BLaER1 treated with 17β-estradiol and CSF1 and Interleukin-3, amounts not matched to agents 10 nM and 100 nM (cell line): ENCODE results near the gene HSPA1L.
A peak's percentile ranks its signal among the peaks of the same experiment; 100 is the strongest.
"Not testable (repeated sequence)": the region's sequence is repeated elsewhere in the genome, so short reads cannot be mapped to it uniquely, and the experiment has no call there.

Source experiments
- H3K27ac ChIP-seq, 11 experiments: shearing (Covaris generic); formaldehyde crosslinking; 2 replicates each; pipeline ENCODE4 v1.8.1; 2022
- H3K27me3 ChIP-seq, 11 experiments: shearing (Covaris generic); formaldehyde crosslinking; 2 replicates each; pipeline ENCODE4 v1.8.1; 2022
- H3K36me3 ChIP-seq, 11 experiments: shearing (Covaris generic); formaldehyde crosslinking; 2 replicates each; pipeline ENCODE4 v1.8.1; 2022
- H3K4me1 ChIP-seq, 10 experiments: shearing (Covaris generic); formaldehyde crosslinking; 2 replicates each; pipeline ENCODE4 v1.8.1; 2022
- H3K4me2 ChIP-seq, 11 experiments: shearing (Covaris generic); formaldehyde crosslinking; 2 replicates each; pipeline ENCODE4 v1.8.1; 2022
- H3K4me3 ChIP-seq, 10 experiments: shearing (Covaris generic); formaldehyde crosslinking; 2 replicates each; pipeline ENCODE4 v1.8.1; 2022
- H3K9ac ChIP-seq, 11 experiments: shearing (Covaris generic); formaldehyde crosslinking; 2 replicates each; pipeline ENCODE4 v1.8.1; 2022
- H3K9me3 ChIP-seq, 11 experiments: shearing (Covaris generic); formaldehyde crosslinking; replicated peaks in 1 of 11; 2 replicates each; pipeline ENCODE4 v1.8.1; 2022
- H4K20me1 ChIP-seq, 11 experiments: shearing (Covaris generic); formaldehyde crosslinking; 2 replicates each; pipeline ENCODE4 v1.8.1; 2022
- Cebpa-rat ChIP-seq, 11 experiments: shearing (Covaris generic); IDR thresholded peaks; 2 replicates each; pipeline ENCODE4 v1.8.1; 2022

The HSPA1L gene

GRCh38 chr6:31842053-31842452, 27.0 kb upstream of the HSPA1L start:
- no peaks in the 10 kb centered on the region for H3K27me3 ChIP-seq
- H3K4me2 ChIP-seq, result no peak overlapping the region
- peaks cover 28 to 39% (median 33%) of the 10 kb centered on the region in 10 experiments for H3K4me1 ChIP-seq
- no peaks in the 10 kb centered on the region; a peak in 1 of 22 replicates for H3K9me3 ChIP-seq
- peaks cover 46 to 79% (median 61%) of the 10 kb centered on the region in 11 experiments for H4K20me1 ChIP-seq
- 0 out of 22 replicates have a peak overlapping the region, but pooled peaks of 1 of the 11 experiments have one; percentile 7 for H3K27ac ChIP-seq
- peaks cover 43 to 59% (median 50%) of the 10 kb centered on the region in 11 experiments for H3K36me3 ChIP-seq
- no peak overlapping the region; a peak in 1 of 22 replicates for H3K9ac ChIP-seq
- H3K4me3 ChIP-seq, result no peak overlapping the region
- TF ChIP-seq Cebpa-rat (IDR thresholded peaks at IDR 0.05), result no peak

GRCh38 chr6:31839779-31840126, 24.7 kb upstream of the HSPA1L start:
- H3K27ac ChIP-seq, result 0 out of 22 replicates have a peak overlapping the region, but pooled peaks of 1 of the 11 experiments have one; percentile 4
- H3K4me1 ChIP-seq, result peaks cover 29 to 43% (median 34%) of the 10 kb centered on the region in 10 experiments
- H3K4me2 ChIP-seq, result peak overlapping the region in 10 of 11 experiments; percentile 27 to 98 (median 95); a peak in 13 of 22 replicates
- peak overlapping the region in 7 of 10 experiments; percentile 38 to 96 (median 90); a peak in 5 of 20 replicates for H3K4me3 ChIP-seq
- H3K27me3 ChIP-seq, H3K9me3 ChIP-seq: not testable (repeated sequence)
- peak overlapping the region in 1 of 11 experiments; percentile 8; a peak in 1 of 22 replicates for H3K9ac ChIP-seq
- peaks cover 59 to 88% (median 75%) of the 10 kb centered on the region in 11 experiments for H4K20me1 ChIP-seq
- H3K36me3 ChIP-seq, result peaks cover 51 to 67% (median 60%) of the 10 kb centered on the region in 11 experiments

- Histone ChIP-seq H3K27ac (peak overlapping the region in 1 of 11 experiments; percentile 19; a peak in 1 of 22 replicates), H3K4me3 (peak overlapping the region in 9 of 10 experiments; percentile 77 to 96 (median 90); a peak in 17 of 20 replicates)
Measured at GRCh38 chr6:31838968-31839367, 23.9 kb upstream of the HSPA1L start.

GRCh38 chr6:31838114-31838553, 23.1 kb upstream of the HSPA1L start:
- Histone ChIP-seq H4K20me1 (peaks cover 59 to 78% (median 72%) of the 10 kb centered on the region in 11 experiments), H3K27ac (peak overlapping the region in 9 of 11 experiments; percentile 19 to 98 (median 96); a peak in 13 of 22 replicates), H3K4me3 (peak overlapping the region; percentile 77 to 96 (median 89); a peak in 19 of 20 replicates), H3K36me3 (peaks cover 51 to 67% (median 60%) of the 10 kb centered on the region in 11 experiments), H3K4me2 (peak overlapping the region; percentile 86 to 99 (median 96)), H3K4me1 (peaks cover 37 to 46% (median 41%) of the 10 kb centered on the region in 10 experiments), H3K9ac (peak overlapping the region; percentile 86 to 99 (median 94); a peak in 21 of 22 replicates)
- not testable (repeated sequence) for H3K27me3 ChIP-seq, H3K9me3 ChIP-seq

More at GRCh38 chr6:31838968-31839367, 23.9 kb upstream of the HSPA1L start:
- Histone ChIP-seq H3K27me3 (no peaks in the 10 kb centered on the region), H3K9ac (peak overlapping the region in 10 of 11 experiments; percentile 86 to 99 (median 94); a peak in 17 of 22 replicates), H3K4me2 (peak overlapping the region; percentile 86 to 99 (median 96)), H3K4me1 (peaks cover 30 to 38% (median 33%) of the 10 kb centered on the region in 10 experiments), H3K36me3 (peaks cover 51 to 67% (median 60%) of the 10 kb centered on the region in 11 experiments), H4K20me1 (peaks cover 59 to 82% (median 72%) of the 10 kb centered on the region in 11 experiments), H3K9me3 (no peaks in the 10 kb centered on the region; a peak in 1 of 22 replicates)
- TF ChIP-seq Cebpa-rat (IDR thresholded peaks at IDR 0.05), result no peak

DNA sequence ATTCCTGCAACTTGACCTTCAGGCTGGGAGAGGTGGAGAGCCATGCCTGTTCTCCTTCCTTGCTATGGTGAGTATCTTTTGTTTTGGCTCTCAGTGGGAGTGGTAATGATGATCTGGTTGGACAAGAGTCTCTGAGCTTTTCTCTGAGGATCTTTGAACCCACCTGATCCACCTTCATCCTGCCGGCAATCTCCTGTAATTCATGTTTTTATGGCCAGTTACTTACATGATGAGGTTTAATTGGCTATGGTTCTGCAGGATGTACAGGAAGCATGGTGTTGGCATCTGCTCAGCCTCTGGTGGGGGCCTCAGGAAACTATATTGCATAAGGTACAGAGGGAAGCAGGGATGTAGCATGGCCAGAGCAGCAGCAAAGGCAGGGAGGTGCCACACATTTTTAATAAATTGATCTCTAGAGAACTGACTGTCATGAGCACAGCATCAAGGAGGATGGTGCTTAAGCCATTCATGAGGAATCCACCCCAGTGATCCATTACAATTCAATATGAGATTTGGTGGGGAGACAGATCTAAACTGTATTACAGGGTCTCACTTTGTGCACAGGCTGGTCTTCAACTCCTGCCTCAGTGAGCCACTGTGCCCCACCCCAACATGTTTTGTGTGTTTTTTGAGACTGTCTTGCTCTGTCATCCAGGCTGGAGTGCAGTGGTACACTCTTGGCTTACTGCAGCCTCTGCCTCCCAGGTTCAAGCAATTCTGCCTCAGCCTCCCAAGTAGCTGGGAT, 22.5 kb upstream of the HSPA1L start:
- H4K20me1 ChIP-seq, result peaks cover 59 to 72% (median 69%) of the 10 kb centered on the region in 11 experiments
- no peaks in the 10 kb centered on the region for H3K27me3 ChIP-seq
- TF ChIP-seq Cebpa-rat (IDR thresholded peaks at IDR 0.05), result no peak
- H3K4me3 ChIP-seq, result peak overlapping the region; percentile 77 to 96 (median 89)
- peak overlapping the region; percentile 86 to 99 (median 96) for H3K4me2 ChIP-seq
- no peaks in the 10 kb centered on the region; a peak in 1 of 22 replicates for H3K9me3 ChIP-seq
- peaks cover 43 to 52% (median 47%) of the 10 kb centered on the region in 10 experiments for H3K4me1 ChIP-seq
- H3K27ac ChIP-seq, result peak overlapping the region in 10 of 11 experiments; percentile 91 to 98 (median 96); a peak in 19 of 22 replicates
- H3K9ac ChIP-seq, result peak overlapping the region; percentile 86 to 99 (median 94)
- peaks cover 51 to 67% (median 60%) of the 10 kb centered on the region in 11 experiments for H3K36me3 ChIP-seq

DNA sequence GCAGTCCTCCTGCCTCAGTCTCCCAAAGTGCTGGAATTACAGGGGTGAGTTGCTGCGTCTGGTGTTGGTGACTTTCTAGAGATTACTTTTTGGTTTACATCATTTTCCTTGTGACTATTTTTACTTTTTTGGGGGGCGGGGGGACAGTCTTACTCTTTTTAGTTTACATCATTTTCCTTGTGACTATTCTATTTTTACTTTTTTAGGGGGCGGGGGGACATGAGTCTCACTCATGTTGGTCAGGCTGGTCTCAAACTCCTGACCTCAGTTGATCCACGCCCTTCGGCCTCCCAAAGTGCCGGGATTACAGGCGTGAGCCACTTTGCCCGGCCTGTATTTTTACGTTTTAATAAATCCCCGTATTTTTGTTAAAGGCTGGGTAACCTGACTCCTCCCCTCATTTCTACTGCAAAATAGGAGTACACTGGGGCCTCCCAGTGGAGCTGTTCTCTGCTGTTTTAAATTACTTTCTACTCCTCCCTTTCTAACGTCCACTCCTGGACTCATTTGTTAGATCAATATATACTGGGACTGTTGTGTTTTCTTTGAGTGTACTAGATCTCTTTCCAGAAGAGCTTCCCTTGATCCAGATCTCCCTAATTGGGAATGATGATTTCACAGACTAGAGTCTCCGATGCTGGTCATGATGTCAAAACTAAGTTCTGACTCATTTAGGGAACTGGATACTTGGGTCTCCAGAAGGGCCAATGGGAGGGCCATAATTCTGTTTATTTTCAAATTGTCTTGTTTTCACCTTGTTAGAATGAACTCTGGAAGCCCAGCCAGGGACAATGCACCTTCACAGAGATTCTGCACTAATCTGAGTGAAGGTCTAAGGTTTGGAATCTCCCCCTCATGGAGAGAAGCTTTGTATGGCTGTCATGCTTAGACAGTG, 21.6 kb upstream of the HSPA1L start:
- Histone ChIP-seq H3K4me2 (peak overlapping the region; percentile 86 to 99 (median 96)), H4K20me1 (peaks cover 59 to 67% (median 62%) of the 10 kb centered on the region in 11 experiments), H3K4me3 (peak overlapping the region; percentile 77 to 96 (median 89)), H3K36me3 (peaks cover 51 to 63% (median 59%) of the 10 kb centered on the region in 11 experiments), H3K9ac (peak overlapping the region; percentile 86 to 99 (median 94)), H3K27ac (peak overlapping the region; percentile 91 to 98 (median 96); a peak in 21 of 22 replicates), H3K9me3 (no peaks in the 10 kb centered on the region; a peak in 1 of 22 replicates), H3K27me3 (no peaks in the 10 kb centered on the region), H3K4me1 (peaks cover 50 to 60% (median 54%) of the 10 kb centered on the region in 10 experiments)
- no peak for TF ChIP-seq Cebpa-rat (IDR thresholded peaks at IDR 0.05)

- H3K27me3 ChIP-seq, result no peaks in the 10 kb centered on the region
- peaks cover 57 to 67% (median 61%) of the 10 kb centered on the region in 10 experiments for H3K4me1 ChIP-seq
- peak overlapping the region; percentile 91 to 98 (median 96); a peak in 21 of 22 replicates for H3K27ac ChIP-seq
- H3K4me3 ChIP-seq, result peak overlapping the region; percentile 77 to 96 (median 89)
- peaks cover 53 to 67% (median 56%) of the 10 kb centered on the region in 11 experiments for H4K20me1 ChIP-seq
- H3K4me2 ChIP-seq, result peak overlapping the region; percentile 86 to 99 (median 96)
- H3K9ac ChIP-seq, result peak overlapping the region; percentile 86 to 99 (median 94)
- H3K9me3 ChIP-seq, result no peaks in the 10 kb centered on the region; a peak in 1 of 22 replicates
- TF ChIP-seq Cebpa-rat (IDR thresholded peaks at IDR 0.05), result no peak
- H3K36me3 ChIP-seq, result peaks cover 46 to 63% (median 54%) of the 10 kb centered on the region in 11 experiments
Measured at GRCh38 chr6:31836047-31836473, 21.0 kb upstream of the HSPA1L start.
